ENCODE results near the gene DIO2. TPM values are rescaled to one million over a fixed set of nuclear protein-coding genes. Genes with fewer than 3 reads are reported as not detected.

DIO2 gene
- total RNA-seq, 1 donor from 2014 or later, result 1.0 TPM

DNA sequence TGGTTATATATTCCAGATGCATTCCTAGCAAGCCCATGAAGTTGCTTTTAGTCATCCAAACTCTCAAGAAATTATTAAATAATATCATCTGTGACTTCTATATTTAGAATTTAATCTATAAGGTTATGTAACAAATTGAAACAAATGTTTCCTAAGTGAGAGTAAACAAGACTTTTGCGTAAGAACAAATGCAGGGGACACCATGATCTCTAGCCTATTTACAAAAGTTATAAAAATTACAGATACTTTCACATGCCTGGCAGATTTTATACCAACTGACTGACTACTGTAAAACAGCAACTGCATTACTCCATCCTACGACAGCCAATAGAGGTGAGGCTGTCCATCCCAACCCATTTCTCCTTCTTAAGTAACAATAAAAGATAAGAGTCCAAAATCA is 20.4 kb upstream of the DIO2 start:
- no peak for DNase-seq
- intact Hi-C loops (cut with DNase I), result no loop called here

DNA sequence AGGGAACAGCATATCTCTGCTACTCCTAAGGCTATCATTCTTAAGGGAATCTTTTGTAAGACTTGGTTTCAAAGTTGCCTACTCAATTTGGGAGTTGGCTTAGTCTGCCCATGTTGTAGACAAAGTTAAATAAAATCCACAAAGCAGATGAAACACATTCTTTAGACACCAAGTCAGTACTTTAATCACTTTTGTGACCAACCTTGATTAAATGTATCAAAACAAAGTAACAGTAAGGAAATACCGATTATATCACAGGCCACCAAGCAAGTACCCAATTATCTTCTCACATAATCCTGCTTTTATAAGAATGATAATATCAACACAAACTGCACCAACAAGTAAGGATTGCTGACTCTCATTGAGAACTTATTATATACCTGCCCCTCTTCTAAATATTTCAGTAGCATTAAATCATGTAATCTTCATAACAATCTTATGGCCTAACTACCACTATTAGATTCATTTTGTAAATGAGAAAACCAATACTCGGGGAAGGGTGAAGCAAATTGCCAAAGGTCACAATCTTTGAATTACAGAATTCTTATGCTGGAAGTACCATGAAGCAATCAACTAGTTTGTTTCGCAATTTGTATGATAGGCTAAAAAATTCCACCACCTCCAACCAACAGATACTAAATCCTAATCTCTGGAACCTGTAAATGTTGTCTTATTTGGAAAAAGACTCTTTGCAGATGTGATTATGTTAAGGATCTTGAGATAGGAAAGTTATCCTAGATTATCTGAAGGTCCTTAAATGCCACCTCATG is 12.6 kb upstream of the DIO2 start:
- no peaks in the 10 kb centered on the region for H3K27me3 ChIP-seq
- no peaks in the 10 kb centered on the region for H3K9me3 ChIP-seq

More for the DNA sequence above, 20.4 kb upstream of the DIO2 start:
- Histone ChIP-seq H3K36me3 (no peaks in the 10 kb centered on the region), H3K9me3 (no peaks in the 10 kb centered on the region), H3K4me3 (no peak overlapping the region), H3K27me3 (no peaks in the 10 kb centered on the region), H3K4me1 (no peaks in the 10 kb centered on the region), H3K27ac (no peak overlapping the region)
- no peak for ATAC-seq
- TF ChIP-seq, protein P1, sequence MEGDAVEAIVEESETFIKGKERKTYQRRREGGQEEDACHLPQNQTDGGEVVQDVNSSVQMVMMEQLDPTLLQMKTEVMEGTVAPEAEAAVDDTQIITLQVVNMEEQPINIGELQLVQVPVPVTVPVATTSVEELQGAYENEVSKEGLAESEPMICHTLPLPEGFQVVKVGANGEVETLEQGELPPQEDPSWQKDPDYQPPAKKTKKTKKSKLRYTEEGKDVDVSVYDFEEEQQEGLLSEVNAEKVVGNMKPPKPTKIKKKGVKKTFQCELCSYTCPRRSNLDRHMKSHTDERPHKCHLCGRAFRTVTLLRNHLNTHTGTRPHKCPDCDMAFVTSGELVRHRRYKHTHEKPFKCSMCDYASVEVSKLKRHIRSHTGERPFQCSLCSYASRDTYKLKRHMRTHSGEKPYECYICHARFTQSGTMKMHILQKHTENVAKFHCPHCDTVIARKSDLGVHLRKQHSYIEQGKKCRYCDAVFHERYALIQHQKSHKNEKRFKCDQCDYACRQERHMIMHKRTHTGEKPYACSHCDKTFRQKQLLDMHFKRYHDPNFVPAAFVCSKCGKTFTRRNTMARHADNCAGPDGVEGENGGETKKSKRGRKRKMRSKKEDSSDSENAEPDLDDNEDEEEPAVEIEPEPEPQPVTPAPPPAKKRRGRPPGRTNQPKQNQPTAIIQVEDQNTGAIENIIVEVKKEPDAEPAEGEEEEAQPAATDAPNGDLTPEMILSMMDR (IDR thresholded peaks at IDR 0.05), result no peak

DNA sequence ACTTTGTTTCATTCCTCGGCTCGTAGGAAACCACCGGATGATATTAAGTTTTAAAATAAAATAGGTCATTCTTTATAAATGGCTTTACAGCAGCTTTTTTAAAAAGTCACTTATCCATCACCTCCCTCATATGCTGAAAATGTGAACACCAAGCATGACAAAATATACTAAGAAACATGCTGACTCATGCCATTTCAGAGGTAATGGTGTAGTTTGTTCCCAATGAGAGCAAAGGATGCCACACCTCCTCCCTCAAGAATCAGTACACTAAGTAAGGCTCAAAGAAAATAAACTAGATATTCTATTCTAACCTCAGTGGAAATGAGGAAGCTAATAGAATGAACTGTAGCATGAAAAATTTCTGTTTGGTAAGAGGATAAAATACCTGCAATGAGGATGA is 5.5 kb upstream of the DIO2 start:
- TF ChIP-seq, protein P1 (IDR thresholded peaks at IDR 0.05), result no peak
- Histone ChIP-seq H3K4me1 (no peaks in the 10 kb centered on the region), H3K4me3 (no peak overlapping the region), H3K27ac (no peak overlapping the region), H3K27me3 (no peaks in the 10 kb centered on the region), H3K9me3 (no peaks in the 10 kb centered on the region), H3K36me3 (no peaks in the 10 kb centered on the region)
- DNase-seq, result no peak
- no peak for ATAC-seq
- intact Hi-C loops (cut with DNase I), result no loop called here

More for the DNA sequence above, 12.6 kb upstream of the DIO2 start:
- TF ChIP-seq, protein P1 (IDR thresholded peaks at IDR 0.05), result no peak
- ATAC-seq (no peak), DNase-seq (no peak)
- no peak overlapping the region for H3K4me3 ChIP-seq
- H3K4me1 ChIP-seq, result no peaks in the 10 kb centered on the region
- no peaks in the 10 kb centered on the region for H3K36me3 ChIP-seq
- intact Hi-C loops (cut with DNase I), result no loop called here
- no peak overlapping the region for H3K27ac ChIP-seq

DNA sequence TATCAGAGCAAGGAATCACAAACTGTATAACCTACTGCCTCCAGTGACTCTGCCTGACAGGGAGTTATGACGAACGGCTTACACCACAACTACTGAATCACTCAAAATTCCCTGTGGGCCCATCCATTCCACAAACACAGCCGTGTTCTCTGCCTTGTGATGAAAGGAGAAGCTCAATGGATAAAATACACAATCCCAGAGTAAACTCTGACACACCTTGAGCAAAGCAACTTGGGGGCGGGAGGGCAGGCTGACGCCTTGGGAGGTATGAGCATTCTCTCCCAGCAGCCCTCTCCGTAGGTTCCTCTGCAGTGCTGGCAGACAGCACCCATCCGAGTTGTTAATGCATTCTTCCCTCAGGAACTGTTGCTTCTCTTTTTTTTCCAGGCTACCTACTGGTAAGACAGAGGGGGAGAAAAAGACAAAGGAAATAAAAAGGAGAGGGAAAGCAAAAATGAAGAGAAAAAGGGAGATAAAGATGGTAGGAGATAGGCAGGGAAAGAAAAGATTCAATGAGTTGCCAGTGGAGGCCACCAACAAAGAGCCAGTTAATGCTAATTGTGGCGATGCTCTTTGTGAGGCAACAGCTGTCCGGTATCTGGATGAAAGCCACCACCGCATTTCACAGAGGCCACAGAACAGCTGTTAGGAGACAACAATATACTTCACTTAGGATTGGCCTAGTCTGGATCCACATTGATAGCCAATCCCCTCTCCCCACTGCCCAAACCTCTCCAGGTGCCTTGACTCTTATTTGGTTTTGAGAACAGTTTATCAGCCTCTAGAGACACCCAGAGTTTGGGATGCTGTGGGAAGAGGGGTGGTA is 4.7 kb upstream of the DIO2 start:
- ATAC-seq (no peak), DNase-seq (no peak)
- H3K36me3 ChIP-seq, result no peaks in the 10 kb centered on the region
- H3K27ac ChIP-seq, result no peak overlapping the region
- H3K4me1 ChIP-seq, result no peaks in the 10 kb centered on the region
- no peaks in the 10 kb centered on the region for H3K27me3 ChIP-seq
- no peak overlapping the region for H3K4me3 ChIP-seq
- intact Hi-C loops (cut with DNase I), result no loop called here
- TF ChIP-seq, protein P1 (IDR thresholded peaks at IDR 0.05), result no peak
- H3K9me3 ChIP-seq, result no peaks in the 10 kb centered on the region

DNA sequence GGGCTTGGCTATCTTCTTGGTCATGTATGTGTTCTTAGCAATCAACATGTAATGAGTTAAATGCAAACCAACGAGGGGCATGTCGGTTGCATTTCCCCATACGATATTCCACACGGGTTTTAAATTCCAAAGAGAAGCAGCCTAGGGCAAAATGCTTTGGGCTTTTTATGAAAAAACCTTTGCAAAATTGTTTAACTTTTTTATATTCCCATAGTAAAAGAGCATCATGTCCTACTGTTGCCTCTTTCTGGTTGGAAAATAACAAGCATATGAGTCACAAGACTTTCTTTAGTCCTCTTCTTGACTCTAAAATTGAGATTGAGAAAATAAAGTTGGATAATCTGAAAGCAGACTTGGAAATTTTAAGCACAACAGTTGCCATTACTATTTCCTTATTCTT is 3.8 kb upstream of the DIO2 start:
- no peak overlapping the region for H3K27ac ChIP-seq
- ATAC-seq, result no peak
- H3K4me3 ChIP-seq, result no peak overlapping the region
- H3K9me3 ChIP-seq, result no peaks in the 10 kb centered on the region
- H3K27me3 ChIP-seq, result no peaks in the 10 kb centered on the region
- no peaks in the 10 kb centered on the region for H3K4me1 ChIP-seq
- H3K36me3 ChIP-seq, result no peaks in the 10 kb centered on the region
- DNase-seq, result no peak
- intact Hi-C loops (cut with DNase I), result no loop called here
- TF ChIP-seq, protein P1 (IDR thresholded peaks at IDR 0.05), result no peak

All from upper lobe of right lung (tissue), 1 donor.